OCI-LY1 (cell line): ENCODE measurements around the gene PHF2.

Experiments
- EZH2 ChIP-seq: fragments of 200-600 bp; sonication (generic), shearing (Covaris generic); IDR thresholded peaks from 2 replicates; pipeline ENCODE4 v1.8.0; 2017; ENCODE audit warnings: borderline replicate concordance, mixed run types, mild to moderate bottlenecking, antibody characterized with exemption, low read length, moderate library complexity, mixed read lengths
- TF ChIP-seq, protein P1 (sequence below): fragments of 200-600 bp; sonication (generic), shearing (Covaris generic); IDR thresholded peaks from 2 replicates; pipeline ENCODE4 v1.5.1; 2017; ENCODE audit warnings: mild to moderate bottlenecking, antibody characterized with exemption, low read length, moderate library complexity, mixed read lengths

DNA sequence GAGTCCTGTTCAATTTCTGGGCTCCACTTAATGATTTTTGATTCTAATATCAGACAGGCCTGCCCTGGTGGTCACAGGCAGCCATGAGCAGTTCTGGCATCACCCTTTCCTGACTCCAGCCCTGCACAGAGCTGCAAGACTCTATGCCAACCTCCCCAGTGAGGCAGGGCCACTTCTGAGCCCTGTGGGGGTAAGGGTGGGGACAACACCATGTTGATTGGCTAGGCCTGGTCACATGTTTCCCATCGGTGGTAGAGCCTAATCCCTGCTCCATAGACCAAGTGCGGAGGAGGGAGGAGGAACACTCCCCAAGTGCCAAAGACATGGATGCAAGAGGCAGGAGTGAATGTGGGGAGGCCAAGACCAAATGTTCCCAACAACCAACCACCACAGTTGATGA, 134.6 kb downstream of the PHF2 start:
- TF ChIP-seq EZH2 = no peak
- TF ChIP-seq, protein P1, sequence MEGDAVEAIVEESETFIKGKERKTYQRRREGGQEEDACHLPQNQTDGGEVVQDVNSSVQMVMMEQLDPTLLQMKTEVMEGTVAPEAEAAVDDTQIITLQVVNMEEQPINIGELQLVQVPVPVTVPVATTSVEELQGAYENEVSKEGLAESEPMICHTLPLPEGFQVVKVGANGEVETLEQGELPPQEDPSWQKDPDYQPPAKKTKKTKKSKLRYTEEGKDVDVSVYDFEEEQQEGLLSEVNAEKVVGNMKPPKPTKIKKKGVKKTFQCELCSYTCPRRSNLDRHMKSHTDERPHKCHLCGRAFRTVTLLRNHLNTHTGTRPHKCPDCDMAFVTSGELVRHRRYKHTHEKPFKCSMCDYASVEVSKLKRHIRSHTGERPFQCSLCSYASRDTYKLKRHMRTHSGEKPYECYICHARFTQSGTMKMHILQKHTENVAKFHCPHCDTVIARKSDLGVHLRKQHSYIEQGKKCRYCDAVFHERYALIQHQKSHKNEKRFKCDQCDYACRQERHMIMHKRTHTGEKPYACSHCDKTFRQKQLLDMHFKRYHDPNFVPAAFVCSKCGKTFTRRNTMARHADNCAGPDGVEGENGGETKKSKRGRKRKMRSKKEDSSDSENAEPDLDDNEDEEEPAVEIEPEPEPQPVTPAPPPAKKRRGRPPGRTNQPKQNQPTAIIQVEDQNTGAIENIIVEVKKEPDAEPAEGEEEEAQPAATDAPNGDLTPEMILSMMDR = no peak
